Measurements from ENCODE around the gene P2RX2.

The P2RX2 gene

GRCh38 chr12:132618683-132619043 lies at the start of gene P2RX2:
TSS of gene P2RX2 (plus strand) at chr12:132618776. CDS start at chr12:132618817, 41 bp downstream.
- DNase-seq, result no peak

- DNase-seq, result no peak
These were observed 49.6 kb upstream of the P2RX2 start for GRCh38 chr12:132568826-132569480.

- DNase-seq, result no peak
These were observed 48.6 kb upstream of the P2RX2 start for GRCh38 chr12:132569856-132570480.

- no peak for DNase-seq
These were observed 47.9 kb upstream of the P2RX2 start for GRCh38 chr12:132570635-132571034.

GRCh38 chr12:132571051-132571450 lies 47.5 kb upstream of the P2RX2 start:
- DNase-seq, result no peak

GRCh38 chr12:132571598-132571997 lies 47.0 kb upstream of the P2RX2 start:
- DNase-seq, result no peak

GRCh38 chr12:132572106-132572505 lies 46.5 kb upstream of the P2RX2 start:
- no peak for DNase-seq

GRCh38 chr12:132572801-132573760 lies 45.5 kb upstream of the P2RX2 start:
- no peak for DNase-seq

- DNase-seq, result no peak
These were observed 44.1 kb upstream of the P2RX2 start for GRCh38 chr12:132574271-132574996.

GRCh38 chr12:132575661-132576060 lies 42.9 kb upstream of the P2RX2 start:
- DNase-seq, result no peak

GRCh38 chr12:132576701-132577100 lies 41.9 kb upstream of the P2RX2 start:
- DNase-seq, result no peak

GRCh38 chr12:132577191-132577920 lies 41.2 kb upstream of the P2RX2 start:
- DNase-seq, result no peak

- no peak for DNase-seq
These were observed 40.5 kb upstream of the P2RX2 start for GRCh38 chr12:132578118-132578517.

GRCh38 chr12:132578826-132579225 lies 39.8 kb upstream of the P2RX2 start:
- DNase-seq, result no peak

GRCh38 chr12:132579744-132580143 lies 38.8 kb upstream of the P2RX2 start:
- DNase-seq, result no peak

- DNase-seq, result no peak
These were observed 37.8 kb upstream of the P2RX2 start for GRCh38 chr12:132580701-132581292.

- no peak for DNase-seq
These were observed 37.1 kb upstream of the P2RX2 start for GRCh38 chr12:132581348-132582057.

- no peak for DNase-seq
These were observed 36.5 kb upstream of the P2RX2 start for GRCh38 chr12:132582058-132582420.

GRCh38 chr12:132582582-132583410 lies 35.8 kb upstream of the P2RX2 start:
- no peak for DNase-seq

- DNase-seq, result no peak
These were observed 35.2 kb upstream of the P2RX2 start for GRCh38 chr12:132583411-132583710.

- DNase-seq, result no peak
These were observed 34.8 kb upstream of the P2RX2 start for GRCh38 chr12:132583736-132584135.
